Thyroid gland (tissue), 4 donors: ENCODE measurements around the gene APBB2.

Source experiments
- CTCF ChIP-seq, 6 experiments: fragments of 200-600 bp in 3 of 6; fragments of 450-650 bp in 3 of 6; sonication (generic) in 3 of 6; IDR thresholded peaks; one replicate each; pipeline ENCODE4 v1.5.1; 2016 to 2019; ENCODE audit warnings: antibody characterized with exemption in 6 of 6, mild to moderate bottlenecking in 2 of 6, inconsistent platforms in 1 of 6, moderate library complexity in 1 of 6
- POLR2A ChIP-seq, 2 donors: fragments of 450-650 bp; IDR thresholded peaks; one replicate each; pipeline ENCODE4 v1.6.1; 2017; ENCODE audit warnings: antibody characterized with exemption in 2 of 2, mild to moderate bottlenecking in 2 of 2, moderate library complexity in 1 of 2

- TF ChIP-seq CTCF (IDR thresholded peaks at IDR 0.05) (no peak), POLR2A (IDR thresholded peaks at IDR 0.05) (no peak)
These were observed 445.1 kb downstream of the APBB2 start for GRCh38 chr4:40769266-40769665.
